CD4-positive, alpha-beta T cell treated with Interleukin-6 for 4 hours (primary cell): ENCODE measurements around the gene FARP1.

Source experiments
- DNase-seq: peaks from one replicate; pipeline ENCODE4 v3.0.0-alpha.2; 2020; ENCODE audit warnings: mixed read lengths

The FARP1 gene

GRCh38 chr13:98313922-98314292, 171.0 kb downstream of the FARP1 start:
- DNase-seq = no peak

GRCh38 chr13:98315466-98315865, 172.6 kb downstream of the FARP1 start:
- no peak for DNase-seq

GRCh38 chr13:98315902-98316301, 173.0 kb downstream of the FARP1 start:
- no peak for DNase-seq

- no peak for DNase-seq
Measured at GRCh38 chr13:98317573-98318171, 174.8 kb downstream of the FARP1 start.

GRCh38 chr13:98318263-98318878, 175.5 kb downstream of the FARP1 start:
- DNase-seq = no peak

GRCh38 chr13:98320561-98321105, 177.7 kb downstream of the FARP1 start:
- DNase-seq = no peak

GRCh38 chr13:98321395-98321794, 178.5 kb downstream of the FARP1 start:
- no peak for DNase-seq

GRCh38 chr13:98322091-98322718, 179.3 kb downstream of the FARP1 start:
- DNase-seq = no peak

GRCh38 chr13:98324105-98324504, 181.2 kb downstream of the FARP1 start:
- DNase-seq = no peak

- DNase-seq = no peak
Measured at GRCh38 chr13:98325724-98326123, 182.8 kb downstream of the FARP1 start.

GRCh38 chr13:98326291-98326690, 183.4 kb downstream of the FARP1 start:
- DNase-seq = no peak

- no peak for DNase-seq
Measured at GRCh38 chr13:98327371-98328270, 184.7 kb downstream of the FARP1 start.

GRCh38 chr13:98328511-98328910, 185.6 kb downstream of the FARP1 start:
- no peak for DNase-seq

GRCh38 chr13:98332222-98332621, 189.3 kb downstream of the FARP1 start:
- DNase-seq = no peak

- DNase-seq = no peak
Measured at GRCh38 chr13:98332691-98333090, 189.8 kb downstream of the FARP1 start.

GRCh38 chr13:98333486-98333885, 190.6 kb downstream of the FARP1 start:
- DNase-seq = no peak

GRCh38 chr13:98334620-98335205, 191.8 kb downstream of the FARP1 start:
- DNase-seq = no peak

- DNase-seq = no peak
Measured at GRCh38 chr13:98335721-98336120, 192.8 kb downstream of the FARP1 start.

GRCh38 chr13:98338310-98338709, 195.4 kb downstream of the FARP1 start:
- DNase-seq = no peak

- DNase-seq = no peak
Measured at GRCh38 chr13:98339684-98340425, 197.0 kb downstream of the FARP1 start.

GRCh38 chr13:98342953-98343352, 200.1 kb downstream of the FARP1 start:
- no peak for DNase-seq

- no peak for DNase-seq
Measured at GRCh38 chr13:98343461-98343860, 200.6 kb downstream of the FARP1 start.
